B cell (primary cell): ENCODE measurements around the gene ITIH3. TPM values are rescaled to one million over a fixed set of nuclear protein-coding genes. Genes with fewer than 3 reads are reported as not detected.

ENCODE experiments used
- ATAC-seq: fragments of 200-7000 bp; cut with Tn5 transposase; one replicate; pipeline ENCODE4 v1.10.0; 2021; ENCODE audit warnings: low read depth, mild to moderate bottlenecking, moderate number of reproducible peaks, moderate library complexity
- CTCF ChIA-PET: fragments of 350-600 bp; sonication (Branson Sonifier 250); formaldehyde crosslinking; loops from one replicate; lab custom pipeline; 2021; ENCODE audit warnings: antibody characterized with exemption, inconsistent platforms; lab: Charles Lee
- POLR2A ChIA-PET: fragments of 350-600 bp; sonication (Branson Sonifier 250); formaldehyde crosslinking; loops from one replicate; lab custom pipeline; 2021; ENCODE audit warnings: antibody characterized with exemption; lab: Charles Lee
- DNase-seq: peaks from one replicate; pipeline ENCODE4 v3.0.0; 2013
- H2AFZ ChIP-seq: 2 replicates; pipeline ENCODE4 v1.6.1; 2012; ENCODE audit warnings: mild to moderate bottlenecking, low read depth, low read length; ENCODE audit not compliant: insufficient read depth, poor library complexity, severe bottlenecking
- H3K27ac ChIP-seq, 2 donors: 1 replicate in 1 of 2; 2 replicates in 1 of 2; pipeline ENCODE4 v1.5.1; 2012 to 2013; ENCODE audit warnings: low read length in 2 of 2, mild to moderate bottlenecking in 2 of 2, moderate library complexity in 1 of 2
- H3K27me3 ChIP-seq, 4 experiments: fragments of 200-600 bp in 1 of 4; sonication (generic) in 1 of 4; replicated peaks in 1 of 4; 1 replicate in 2 of 4; 2 replicates in 2 of 4; pipeline versions ENCODE4 v1.6.1 to v1.7.0; 2013 to 2016; ENCODE audit warnings: low read length in 3 of 4, mild to moderate bottlenecking in 2 of 4, mixed read lengths in 1 of 4, moderate library complexity in 1 of 4; ENCODE audit not compliant: insufficient read depth in 4 of 4, control insufficient read depth in 3 of 4; ENCODE audit errors: control extremely low read depth in 1 of 4
- H3K36me3 ChIP-seq, 2 experiments: replicated peaks in 1 of 2; 1 replicate in 1 of 2; 2 replicates in 1 of 2; pipeline versions ENCODE4 v1.6.1 to v1.7.1; 2013; ENCODE audit warnings: low read length in 1 of 2; ENCODE audit not compliant: insufficient read depth in 2 of 2, control insufficient read depth in 1 of 2; ENCODE audit errors: control extremely low read depth in 1 of 2, extremely low read depth in 1 of 2
- H3K4me1 ChIP-seq, 2 donors: fragments of 200-600 bp in 1 of 2; sonication (generic) in 1 of 2; 1 replicate in 1 of 2; 2 replicates in 1 of 2; pipeline versions ENCODE4 v1.5.1 to v1.6.1; 2013 to 2017; ENCODE audit warnings: low read length in 2 of 2; ENCODE audit not compliant: control insufficient read depth in 2 of 2, insufficient read depth in 2 of 2
- H3K4me2 ChIP-seq: replicated peaks from 2 replicates; pipeline ENCODE3; 2012; ENCODE audit warnings: mild to moderate bottlenecking, low read depth, low read length; ENCODE audit not compliant: poor library complexity, severe bottlenecking
- H3K4me3 ChIP-seq, 5 experiments: fragments of 200-600 bp in 1 of 5; sonication (generic) in 1 of 5; 1 replicate in 3 of 5; 2 replicates in 2 of 5; pipeline versions ENCODE4 v1.5.1 to v1.7.0; 2011 to 2016; ENCODE audit warnings: low read length in 4 of 5, mild to moderate bottlenecking in 4 of 5, low read depth in 2 of 5, control low read depth in 1 of 5, moderate library complexity in 1 of 5; ENCODE audit not compliant: insufficient read depth in 1 of 5; ENCODE audit errors: control extremely low read depth in 1 of 5, extremely low read depth in 1 of 5
- H3K79me2 ChIP-seq: fragments of 200-600 bp; sonication (generic); one replicate; pipeline ENCODE4 v1.6.0; 2016; ENCODE audit warnings: low read length; ENCODE audit not compliant: control insufficient read depth, insufficient read depth
- H3K9ac ChIP-seq: fragments of 200-600 bp; sonication (generic); 2 replicates; pipeline ENCODE4 v1.6.1; 2017; ENCODE audit warnings: mild to moderate bottlenecking, low read length, moderate library complexity
- H3K9me3 ChIP-seq, 3 donors: one replicate each; pipeline versions ENCODE4 v1.6.1 to v1.7.1; 2013; ENCODE audit warnings: low read length in 2 of 3; ENCODE audit not compliant: control insufficient read depth in 2 of 3, insufficient read depth in 1 of 3; ENCODE audit errors: control extremely low read depth in 1 of 3
- H4K20me1 ChIP-seq: 2 replicates; pipeline ENCODE4 v1.6.0; 2012; ENCODE audit warnings: mild to moderate bottlenecking, low read length; ENCODE audit not compliant: insufficient read depth, control insufficient read depth, poor library complexity, severe bottlenecking
- H3K27ac Mint-ChIP-seq: one replicate; pipeline ENCODE4 v1.8.0; 2021; ENCODE audit warnings: mixed read lengths
- H3K27me3 Mint-ChIP-seq: one replicate; pipeline ENCODE4 v1.8.0; 2021; ENCODE audit warnings: mixed read lengths
- H3K4me1 Mint-ChIP-seq: one replicate; pipeline ENCODE4 v1.8.0; 2021; ENCODE audit warnings: mixed read lengths
- H3K4me3 Mint-ChIP-seq: one replicate; pipeline ENCODE4 v1.8.0; 2021; ENCODE audit warnings: mixed read lengths
- H3K9me3 Mint-ChIP-seq: one replicate; pipeline ENCODE4 v1.8.0; 2022; ENCODE audit warnings: mixed read lengths; ENCODE audit not compliant: insufficient read depth
- EZH2 ChIP-seq: IDR thresholded peaks from 2 replicates; pipeline ENCODE4 v1.6.1; 2012; ENCODE audit warnings: borderline replicate concordance, low read depth, mild to moderate bottlenecking, moderate library complexity, low read length; ENCODE audit not compliant: insufficient read depth, poor library complexity, severe bottlenecking
- WGBS: methylation state at CpG from one replicate; pipeline ENCODE4 v1.1.5; 2013; ENCODE audit warnings: missing lambda C conversion rate; ENCODE audit not compliant: insufficient coverage; 5-methylcytosine and 5-hydroxymethylcytosine counted together
- intact Hi-C: fragments of 100-400 bp; cut with micrococcal nuclease; formaldehyde crosslinking; loops from one replicate; pipeline ENCODE4 v1.10.0; 2022
- polyA plus RNA-seq: library from polyadenylated mRNA; depleted of rRNA; stranded (reverse); fragments of >200 nt; gene quantifications from 2 replicates; pipeline ENCODE4 v1.2.3, GENCODE V29; 2012
- total RNA-seq, 2 donors: library from RNA; stranded (reverse); fragments of 120-200 nt in 1 of 2; gene quantifications; 1 replicate in 1 of 2; 2 replicates in 1 of 2; pipeline versions ENCODE4 v1.2.3 to v1.2.4, GENCODE V29; 2013 to 2022
- TF ChIP-seq, protein P1 (sequence below): fragments of 200-600 bp; IDR thresholded peaks from one replicate; pipeline ENCODE4 v1.8.0; 2022; ENCODE audit warnings: antibody characterized with exemption, mild to moderate bottlenecking

ITIH3 gene
- total and polyA plus RNA-seq, 2 donors (not counting 1 experiment from before 2014, with no cell fraction given) = not detected

DNA sequence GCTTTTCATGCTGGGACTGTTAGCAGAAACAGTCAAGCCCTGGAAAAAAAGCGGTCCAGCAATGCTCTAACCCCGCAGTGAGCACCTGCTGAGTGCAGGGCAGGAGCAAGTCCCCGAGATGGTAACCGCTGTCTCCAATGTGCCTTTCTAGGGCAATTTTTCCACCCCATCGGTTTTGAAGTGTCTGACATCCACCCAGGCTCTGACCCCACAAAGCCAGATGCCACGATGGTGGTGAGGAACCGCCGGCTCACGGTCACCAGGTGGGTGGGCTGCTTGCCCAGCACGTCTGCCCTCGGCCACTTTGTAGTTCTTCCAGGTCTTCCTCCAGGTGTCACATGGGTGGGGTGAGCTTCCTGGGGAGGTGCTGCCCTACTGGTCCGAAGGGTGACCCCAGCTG, 3.2 kb upstream of the ITIH3 start:
- Mint-ChIP-seq H3K27me3 (no peaks in the 10 kb centered on the region), H3K4me1 (no peaks in the 10 kb centered on the region), H3K9me3 (no peaks in the 10 kb centered on the region), H3K27ac (no peak overlapping the region), H3K4me3 (no peak overlapping the region)
- Histone ChIP-seq H3K27me3 (no peaks in the 10 kb centered on the region), H4K20me1 (no peaks in the 10 kb centered on the region), H3K4me1 (no peaks in the 10 kb centered on the region), H3K36me3 (no peaks in the 10 kb centered on the region), H3K27ac (no peak overlapping the region), H3K9me3 (no peaks in the 10 kb centered on the region), H3K4me3 (no peak overlapping the region), H3K9ac (no peak overlapping the region), H3K79me2 (no peaks in the 10 kb centered on the region), H3K4me2 (no peak overlapping the region), H2AFZ (no peak overlapping the region)
- TF ChIP-seq, protein P1, sequence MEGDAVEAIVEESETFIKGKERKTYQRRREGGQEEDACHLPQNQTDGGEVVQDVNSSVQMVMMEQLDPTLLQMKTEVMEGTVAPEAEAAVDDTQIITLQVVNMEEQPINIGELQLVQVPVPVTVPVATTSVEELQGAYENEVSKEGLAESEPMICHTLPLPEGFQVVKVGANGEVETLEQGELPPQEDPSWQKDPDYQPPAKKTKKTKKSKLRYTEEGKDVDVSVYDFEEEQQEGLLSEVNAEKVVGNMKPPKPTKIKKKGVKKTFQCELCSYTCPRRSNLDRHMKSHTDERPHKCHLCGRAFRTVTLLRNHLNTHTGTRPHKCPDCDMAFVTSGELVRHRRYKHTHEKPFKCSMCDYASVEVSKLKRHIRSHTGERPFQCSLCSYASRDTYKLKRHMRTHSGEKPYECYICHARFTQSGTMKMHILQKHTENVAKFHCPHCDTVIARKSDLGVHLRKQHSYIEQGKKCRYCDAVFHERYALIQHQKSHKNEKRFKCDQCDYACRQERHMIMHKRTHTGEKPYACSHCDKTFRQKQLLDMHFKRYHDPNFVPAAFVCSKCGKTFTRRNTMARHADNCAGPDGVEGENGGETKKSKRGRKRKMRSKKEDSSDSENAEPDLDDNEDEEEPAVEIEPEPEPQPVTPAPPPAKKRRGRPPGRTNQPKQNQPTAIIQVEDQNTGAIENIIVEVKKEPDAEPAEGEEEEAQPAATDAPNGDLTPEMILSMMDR = no peak
- TF ChIP-seq EZH2 = no peak
- no peak for ATAC-seq
- CTCF ChIA-PET = no interaction called here
- intact Hi-C loops = no loop called here
- no peak for DNase-seq
- POLR2A ChIA-PET = no interaction called here
- WGBS = 73% methylated on average over 12 of the region's 12 CpGs

DNA sequence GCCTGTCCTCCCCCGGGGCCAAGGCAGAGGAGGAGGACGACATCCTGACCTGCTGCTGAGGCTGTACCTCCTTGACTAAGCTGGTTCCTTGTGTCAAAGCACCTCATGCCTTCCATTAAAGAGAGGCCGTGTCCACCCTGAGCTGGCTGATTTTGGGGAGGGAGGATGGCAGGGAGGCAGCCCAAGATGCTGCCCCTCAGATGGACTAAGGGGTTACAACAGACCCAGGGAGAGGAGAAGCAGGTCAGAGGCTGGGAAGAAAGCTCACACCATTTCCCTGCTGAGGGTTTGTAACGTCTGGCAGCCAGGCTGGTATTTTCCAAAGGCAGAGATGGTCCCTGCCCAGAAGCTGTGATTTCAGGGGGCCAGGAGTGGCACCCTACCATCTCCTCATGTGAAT, 2.7 kb upstream of the ITIH3 start:
- no peak overlapping the region for H3K4me3 ChIP-seq
- H3K9me3 Mint-ChIP-seq = no peaks in the 10 kb centered on the region

More for the DNA sequence above, 2.7 kb upstream of the ITIH3 start:
- no peak overlapping the region for H3K27ac ChIP-seq
- ChIA-PET CTCF (interaction anchor here (0.6 kb wide), 1 partner anchor 15 kb away, joined by 3 read pairs; no protein-coding TSS in a partner anchor), POLR2A (no interaction called here)
- H3K9me3 ChIP-seq = no peaks in the 10 kb centered on the region
- no peak overlapping the region for H2AFZ ChIP-seq
- no peaks in the 10 kb centered on the region for H3K4me1 Mint-ChIP-seq
- no peaks in the 10 kb centered on the region for H3K27me3 ChIP-seq
- no peaks in the 10 kb centered on the region for H4K20me1 ChIP-seq
- no peaks in the 10 kb centered on the region for H3K4me1 ChIP-seq
- no peak for DNase-seq
- H3K4me2 ChIP-seq = no peak overlapping the region
- TF ChIP-seq, protein P1 = no peak
- no peak for TF ChIP-seq EZH2
- H3K4me3 Mint-ChIP-seq = no peak overlapping the region
- intact Hi-C loops = no loop called here
- 93% methylated on average over 4 of the region's 4 CpGs for WGBS
- H3K36me3 ChIP-seq = no peaks in the 10 kb centered on the region
- ATAC-seq = no peak
- H3K9ac ChIP-seq = no peak overlapping the region
- no peaks in the 10 kb centered on the region for H3K27me3 Mint-ChIP-seq
- H3K79me2 ChIP-seq = no peaks in the 10 kb centered on the region
- no peak overlapping the region for H3K27ac Mint-ChIP-seq
